ENCODE data around the gene CASS4.
"Not testable (repeated sequence)": the region's sequence is repeated elsewhere in the genome, so short reads cannot be mapped to it uniquely, and the experiment has no call there.

Gene CASS4

GRCh38 chr20:56392881-56393482 lies 19.1 kb upstream of the CASS4 start:
- DNase-seq: no peak

- DNase-seq: no peak
Measured at GRCh38 chr20:56393653-56394052, 18.4 kb upstream of the CASS4 start.

DNA sequence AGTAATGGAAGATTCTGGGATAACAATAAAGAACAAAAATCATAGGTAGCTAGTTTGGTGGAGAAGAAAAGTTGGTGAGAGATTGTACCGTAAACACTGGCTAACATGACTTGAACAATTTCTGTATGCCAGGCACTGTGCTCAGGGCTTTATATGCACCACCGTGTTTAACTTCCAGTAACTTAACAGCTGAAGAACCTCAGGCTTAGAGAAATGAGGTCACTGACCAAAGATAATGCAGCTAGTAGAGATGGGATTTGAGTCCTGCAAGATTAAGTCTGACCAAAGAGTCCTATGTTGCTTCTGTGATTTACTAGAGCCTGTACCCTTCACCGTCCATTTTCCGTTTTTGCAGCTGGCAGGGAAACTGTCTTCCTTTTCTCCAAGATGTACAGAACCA lies 16.9 kb upstream of the CASS4 start:
- no peak for DNase-seq

- DNase-seq: no peak
Measured at GRCh38 chr20:56400001-56400640, 11.9 kb upstream of the CASS4 start.

GRCh38 chr20:56403465-56403864 lies 8.6 kb upstream of the CASS4 start:
- DNase-seq: no peak

DNA sequence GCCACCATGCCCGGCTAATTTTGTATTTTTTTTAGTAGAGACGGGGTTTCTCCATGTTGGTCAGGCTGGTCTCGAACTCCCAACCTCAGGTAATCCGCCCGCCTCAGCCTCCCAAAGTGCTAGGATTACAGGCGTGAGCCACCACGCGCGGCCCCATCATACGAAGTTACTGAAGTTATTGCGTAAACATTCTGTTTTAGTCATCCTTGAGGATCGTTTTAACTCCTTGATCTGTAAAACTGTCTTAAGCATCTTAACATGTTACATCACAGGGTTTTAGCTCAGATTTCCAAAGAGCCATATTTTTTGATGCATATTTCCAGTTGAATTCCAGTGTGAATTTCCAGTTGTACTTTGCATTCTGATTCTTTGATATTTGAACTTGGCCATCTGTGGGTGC lies 6.7 kb upstream of the CASS4 start:
- DNase-seq: not testable (repeated sequence)

DNA sequence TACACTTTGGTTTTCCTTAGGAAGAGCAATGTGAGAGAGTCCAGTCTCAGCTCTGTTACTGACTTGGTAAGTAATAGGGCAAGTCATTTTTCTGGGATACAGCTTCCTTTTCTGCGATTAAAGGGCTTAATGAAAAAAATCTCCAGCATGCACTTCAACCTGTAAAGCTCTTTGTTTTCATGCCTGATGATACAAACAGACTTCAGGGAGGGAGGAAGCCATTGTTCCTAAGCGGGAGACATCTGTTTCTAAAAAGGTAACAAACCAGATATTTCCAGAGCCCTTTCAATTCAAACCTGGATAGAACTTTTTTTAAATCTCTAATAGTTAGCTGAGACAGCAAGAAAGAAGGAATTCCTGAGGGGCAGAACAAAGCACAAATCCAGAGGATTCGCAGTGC lies 5.2 kb upstream of the CASS4 start:
- DNase-seq: no peak

DNA sequence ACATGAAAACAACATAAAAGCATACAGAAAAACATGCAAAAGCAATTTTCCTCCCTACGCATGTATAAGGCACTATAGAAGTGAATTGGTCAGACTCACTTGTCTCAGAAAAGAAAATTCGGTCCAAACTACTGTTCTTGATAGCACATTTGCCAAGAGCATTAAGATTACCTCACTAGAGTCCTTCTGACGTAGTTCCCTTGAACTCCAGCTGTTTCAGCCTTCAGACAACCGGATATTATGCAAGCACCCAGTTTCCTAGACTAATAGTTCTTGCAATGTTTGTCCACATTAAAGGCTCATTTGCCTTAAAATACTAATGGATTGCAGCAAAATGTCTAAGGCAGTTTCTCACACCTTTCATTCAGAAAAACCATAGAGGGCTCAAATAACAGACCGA lies 2.5 kb upstream of the CASS4 start:
- DNase-seq: no peak

GRCh38 chr20:56409956-56410355 lies 2.1 kb upstream of the CASS4 start:
- DNase-seq: no peak

GRCh38 chr20:56411287-56411686 lies 773 bp upstream of the CASS4 start:
- not testable (repeated sequence) for DNase-seq

DNA sequence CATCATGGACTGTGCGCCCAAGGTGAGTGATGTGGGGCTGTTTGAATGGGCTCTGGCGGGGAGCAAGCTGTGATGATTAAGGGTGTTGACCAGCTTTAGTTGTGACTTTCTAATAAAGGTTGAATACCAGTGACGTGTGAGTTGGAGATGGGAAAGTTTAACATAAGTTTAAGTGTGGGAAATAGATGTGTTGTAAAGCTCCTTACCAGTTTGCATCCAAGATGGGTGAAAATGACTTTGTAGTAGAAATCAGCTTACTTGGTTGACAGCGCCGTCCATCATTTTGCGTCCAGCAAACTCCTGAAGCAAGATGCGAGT lies 372 bp downstream of the CASS4 start:
- DNase-seq: no peak

DNA sequence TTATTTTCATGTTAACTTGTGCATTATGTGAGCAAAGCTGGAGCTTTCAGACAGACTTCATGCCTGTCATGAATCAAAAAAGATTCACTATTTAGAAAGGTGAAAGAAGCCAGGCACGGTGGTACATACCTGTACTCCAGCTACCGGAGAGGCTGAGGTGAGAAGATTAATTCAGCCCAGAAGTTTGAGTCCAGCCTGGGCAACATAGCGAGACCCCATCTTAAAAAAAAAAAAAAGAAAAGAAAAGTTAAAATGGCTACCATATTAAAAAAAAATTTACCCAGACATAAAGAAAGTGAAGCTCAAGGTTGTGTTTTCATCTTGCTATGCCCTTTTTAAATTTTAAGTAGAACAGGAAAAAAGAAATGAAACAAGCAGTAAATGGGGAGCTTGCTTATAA lies 889 bp downstream of the CASS4 start:
- no peak for DNase-seq

DNA sequence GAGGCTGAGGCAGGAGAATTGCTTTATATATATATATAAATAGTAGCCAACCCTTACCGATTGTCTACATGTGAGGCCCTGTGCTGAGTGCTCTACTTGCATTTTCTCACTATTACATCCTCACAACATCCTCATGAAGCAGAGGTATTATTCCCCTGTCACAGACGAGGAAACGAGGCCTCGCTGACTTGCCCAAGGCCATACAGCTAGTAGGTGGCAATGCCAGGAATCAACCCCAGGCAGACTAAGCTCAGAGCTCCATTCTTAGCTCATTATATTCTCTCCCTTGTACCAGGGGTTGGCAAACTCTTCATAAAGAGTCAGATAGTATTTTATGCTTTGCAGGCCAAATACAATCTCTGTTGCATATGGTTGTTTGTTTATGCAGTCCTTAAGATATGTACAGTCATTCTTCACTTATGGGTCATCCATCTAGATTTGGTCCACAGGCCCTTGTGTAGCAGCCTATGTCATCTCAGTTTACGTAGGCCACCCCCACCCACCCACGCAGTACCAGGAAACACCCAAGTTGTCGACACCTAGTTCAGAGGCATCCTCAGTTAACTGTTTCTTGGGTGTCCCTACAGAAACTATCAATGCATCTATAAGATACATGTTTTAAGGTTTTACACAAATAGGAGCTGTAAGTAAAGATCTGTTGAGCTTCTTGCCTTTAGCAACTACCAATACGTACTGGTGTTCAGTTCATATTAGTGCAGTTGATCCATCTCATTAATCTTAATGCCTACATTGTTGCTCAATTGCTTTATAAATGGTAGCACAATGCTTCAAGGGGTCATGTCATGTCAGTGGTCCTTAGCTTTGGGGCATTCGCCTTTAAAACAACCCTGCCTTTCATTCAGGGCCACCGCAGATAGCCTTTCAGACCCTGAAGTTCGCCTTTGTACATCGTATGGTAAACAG lies 3.0 kb downstream of the CASS4 start:
- no peak for DNase-seq

DNA sequence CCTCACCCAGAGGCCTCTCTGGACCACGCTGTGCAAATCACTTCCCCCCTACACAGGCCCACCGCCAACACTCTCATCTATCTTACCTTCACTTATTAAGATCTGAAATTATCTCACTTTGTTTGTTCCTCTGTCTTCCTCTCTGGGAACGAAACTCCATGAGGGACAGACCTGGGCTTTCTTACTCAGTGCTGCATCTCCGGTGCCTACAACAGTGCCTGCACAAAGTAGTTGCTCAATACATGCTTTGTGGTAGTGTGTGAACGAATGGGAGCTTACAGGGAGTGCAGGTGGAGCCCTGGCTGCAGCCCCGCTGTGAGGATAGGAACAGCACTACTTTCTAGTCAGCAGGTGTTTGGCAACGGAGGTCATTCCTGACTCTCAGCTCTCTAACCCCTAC lies 5.3 kb downstream of the CASS4 start:
- DNase-seq: no peak

DNA sequence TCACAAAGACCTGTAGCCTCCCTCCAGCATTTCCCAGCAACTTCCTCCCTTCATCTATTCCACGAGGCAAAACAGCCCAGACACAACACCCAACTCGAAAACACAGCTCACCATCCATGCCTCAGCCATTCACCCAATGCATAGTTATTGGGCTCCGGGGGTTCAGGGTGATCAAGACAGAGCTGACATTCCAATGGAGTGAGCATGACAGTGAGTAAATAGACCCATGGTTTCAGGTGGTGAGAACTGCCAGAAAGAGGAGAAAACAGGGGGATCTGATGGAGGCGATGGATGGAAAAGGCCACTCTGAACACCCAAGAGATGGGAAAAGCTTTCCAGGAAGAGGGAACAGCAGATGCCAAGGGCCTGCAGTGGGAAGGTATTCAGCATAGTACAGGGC lies 5.9 kb downstream of the CASS4 start:
- no peak for DNase-seq

DNA sequence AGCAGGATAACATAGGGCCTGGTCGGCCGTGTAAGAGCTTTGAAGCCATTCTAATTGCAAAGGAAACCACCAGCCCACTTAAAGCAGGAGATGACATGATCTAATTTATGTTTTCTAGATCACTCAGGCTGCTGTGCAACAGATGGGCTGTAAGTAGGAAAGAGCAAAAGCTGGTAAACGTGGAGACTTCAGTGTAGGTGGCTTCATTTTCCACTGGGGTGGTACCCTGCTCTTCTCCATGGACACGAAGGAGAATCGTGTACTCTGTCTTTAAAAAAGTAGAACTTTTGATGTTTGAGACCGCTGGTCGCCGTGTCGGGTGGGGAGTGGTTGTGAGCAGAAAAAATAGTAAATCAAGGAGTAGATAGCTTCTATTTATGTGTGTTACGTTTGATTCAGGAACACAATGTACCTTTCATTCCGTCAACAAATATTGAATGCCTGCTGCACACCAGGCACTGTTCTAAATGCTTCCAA lies 6.4 kb downstream of the CASS4 start:
- no peak for DNase-seq

GRCh38 chr20:56420028-56420427 lies 8.0 kb downstream of the CASS4 start:
- no peak for DNase-seq

DNA sequence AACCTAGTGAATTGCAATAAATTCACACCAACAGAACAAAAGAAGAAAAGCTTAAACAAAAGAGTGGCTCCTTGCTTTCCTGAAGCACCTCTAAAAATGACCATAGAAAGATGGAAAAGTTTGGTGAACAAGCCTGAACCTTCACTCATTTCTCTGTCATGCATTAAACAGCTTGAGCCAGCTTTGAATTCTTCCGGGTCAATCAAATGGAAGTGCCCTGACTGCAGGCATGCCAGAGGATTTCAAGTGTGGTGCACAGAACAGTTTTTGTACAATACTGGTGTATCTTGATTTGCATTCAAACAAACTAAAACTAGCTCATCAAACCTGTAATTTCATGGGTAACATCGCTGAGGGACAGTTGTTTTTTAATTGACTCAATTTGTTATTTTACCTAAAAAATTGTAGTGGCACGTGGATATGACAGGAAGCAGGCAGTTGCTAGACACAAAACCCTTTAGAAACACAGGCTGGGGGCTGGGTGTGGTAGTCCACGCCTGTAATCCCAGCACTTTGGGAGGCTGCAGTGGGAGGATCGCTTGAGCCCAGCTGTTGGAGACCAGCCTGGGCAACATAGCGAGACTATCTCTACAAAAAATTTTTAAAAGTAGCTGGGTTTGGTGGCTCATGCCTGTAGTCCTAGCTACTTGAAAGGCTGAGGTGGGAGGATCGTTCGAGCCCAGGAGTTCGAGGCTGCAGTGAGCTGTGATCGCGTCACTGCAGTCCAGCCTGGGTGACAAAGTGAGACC lies 9.1 kb downstream of the CASS4 start:
- no peak for DNase-seq

- DNase-seq: no peak
Measured at GRCh38 chr20:56422076-56422823, 10.2 kb downstream of the CASS4 start.

DNA sequence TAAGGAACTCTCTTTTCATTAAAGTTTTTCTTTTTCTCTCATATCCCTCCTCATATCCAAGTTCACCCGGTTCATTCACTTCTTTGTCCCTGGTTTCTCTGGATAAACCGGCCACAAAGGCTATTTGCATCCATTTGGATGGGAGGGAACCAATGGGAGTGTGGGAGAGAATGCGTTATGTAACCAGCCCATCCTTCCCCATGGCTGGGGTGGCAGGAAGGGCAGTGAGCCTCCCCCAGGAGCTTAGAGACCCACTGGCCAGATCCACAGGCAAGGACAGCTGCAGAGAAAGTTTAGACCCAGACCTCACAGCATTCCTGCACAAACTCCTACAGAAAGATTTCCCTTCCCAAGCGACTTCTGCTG lies 10.7 kb downstream of the CASS4 start:
- no peak for DNase-seq

DNA sequence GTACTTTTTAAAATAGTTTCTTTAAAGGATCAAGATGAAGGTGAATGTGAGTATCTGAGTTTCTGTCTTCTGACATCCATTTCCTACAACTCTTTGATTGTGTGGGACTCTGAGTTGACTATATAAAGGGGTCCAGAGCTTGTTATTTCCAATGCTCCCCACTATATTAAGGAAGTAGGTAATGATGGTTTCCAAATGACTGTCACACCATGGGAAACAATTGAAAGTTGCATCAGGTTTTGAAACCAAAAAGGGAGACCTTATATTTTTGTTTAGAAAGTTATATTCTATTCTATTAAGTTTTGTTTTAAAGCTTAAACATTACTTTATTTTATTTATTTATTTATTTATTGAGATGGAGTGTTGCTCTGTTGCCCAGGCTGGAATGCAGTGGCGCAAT lies 11.2 kb downstream of the CASS4 start:
- no peak for DNase-seq

GRCh38 chr20:56423886-56424285 lies 11.8 kb downstream of the CASS4 start:
- no peak for DNase-seq

- no peak for DNase-seq
Measured at GRCh38 chr20:56424931-56425330, 12.9 kb downstream of the CASS4 start.
